WTC11 (cell line): ENCODE data around the gene KLHDC1. TPM values are rescaled to one million over a fixed set of nuclear protein-coding genes. Genes with fewer than 3 reads are reported as not detected.
"Not testable (repeated sequence)": the region's sequence is repeated elsewhere in the genome, so short reads cannot be mapped to it uniquely, and the experiment has no call there.

Source experiments
- ATAC-seq: fragments of 200-7000 bp; cut with Tn5 transposase; 2 replicates; pipeline ENCODE4 v1.10.0; 2021; ENCODE audit warnings: mild to moderate bottlenecking, moderate library complexity
- CTCF ChIA-PET: fragments of 300-600 bp; sonication (Branson Sonifier 250); formaldehyde crosslinking; loops from one replicate; lab custom pipeline; 2021; ENCODE audit warnings: antibody characterized with exemption; lab: Charles Lee
- POLR2A ChIA-PET: fragments of 350-600 bp; sonication (Branson Sonifier 250); formaldehyde crosslinking; loops from one replicate; lab custom pipeline; 2021; ENCODE audit warnings: antibody characterized with exemption; lab: Charles Lee
- DNase-seq: peaks from one replicate; pipeline ENCODE4 v3.0.0; 2021; ENCODE audit warnings: low spot score
- H3K27ac Mint-ChIP-seq: 2 replicates; pipeline ENCODE4 v1.8.0; 2021; ENCODE audit warnings: mixed read lengths
- H3K27me3 Mint-ChIP-seq: 2 replicates; pipeline ENCODE4 v1.8.0; 2021; ENCODE audit warnings: low read depth, mild to moderate bottlenecking, moderate library complexity, mixed read lengths
- H3K36me3 Mint-ChIP-seq: 2 replicates; pipeline ENCODE4 v1.8.0; 2021; ENCODE audit warnings: mixed read lengths
- H3K4me1 Mint-ChIP-seq: 2 replicates; pipeline ENCODE4 v1.8.0; 2022; ENCODE audit warnings: mixed read lengths
- H3K4me3 Mint-ChIP-seq: 2 replicates; pipeline ENCODE4 v1.8.0; 2021; ENCODE audit warnings: mild to moderate bottlenecking, moderate library complexity, mixed read lengths
- H3K9me3 Mint-ChIP-seq: 2 replicates; pipeline ENCODE4 v1.8.0; 2021; ENCODE audit warnings: mixed read lengths
- CREM ChIP-seq: sonication (generic); formaldehyde crosslinking; IDR thresholded peaks from 2 replicates; pipeline ENCODE4 v1.8.1; 2022; ENCODE audit warnings: mild to moderate bottlenecking, missing genetic modification reagents, moderate library complexity
- E2F5 ChIP-seq: sonication (generic); formaldehyde crosslinking; IDR thresholded peaks from 2 replicates; pipeline ENCODE4 v1.8.1; 2022; ENCODE audit warnings: mild to moderate bottlenecking, moderate library complexity, missing genetic modification reagents
- FOXK1 ChIP-seq: sonication (generic); formaldehyde crosslinking; IDR thresholded peaks from 2 replicates; pipeline ENCODE4 v1.8.0; 2022; ENCODE audit warnings: mild to moderate bottlenecking, moderate library complexity, missing genetic modification reagents
- NR3C1 ChIP-seq: sonication (generic); formaldehyde crosslinking; conservative IDR thresholded peaks from 2 replicates; pipeline ENCODE4 v1.8.1; 2023; ENCODE audit warnings: low read depth, mild to moderate bottlenecking, missing genetic modification reagents
- PRDM15 ChIP-seq: sonication (generic); formaldehyde crosslinking; IDR thresholded peaks from 2 replicates; pipeline ENCODE4 v1.8.0; 2022; ENCODE audit warnings: missing genetic modification reagents
- RELA ChIP-seq: sonication (generic); formaldehyde crosslinking; IDR thresholded peaks from 2 replicates; pipeline ENCODE4 v1.8.1; 2022; ENCODE audit warnings: missing genetic modification reagents, mild to moderate bottlenecking, borderline replicate concordance
- SMAD4 ChIP-seq: sonication (generic); formaldehyde crosslinking; IDR thresholded peaks from 2 replicates; pipeline ENCODE4 v1.8.0; 2022; ENCODE audit warnings: mild to moderate bottlenecking, missing genetic modification reagents
- TP53 ChIP-seq: sonication (generic); formaldehyde crosslinking; IDR thresholded peaks from 2 replicates; pipeline ENCODE4 v1.8.1; 2023; ENCODE audit warnings: mild to moderate bottlenecking, missing genetic modification reagents
- ZBTB21 ChIP-seq: sonication (generic); formaldehyde crosslinking; IDR thresholded peaks from 2 replicates; pipeline ENCODE4 v1.8.1; 2023; ENCODE audit warnings: mild to moderate bottlenecking, missing genetic modification reagents, borderline replicate concordance
- ZNF423 ChIP-seq: fragments of 250-450 bp; sonication (Bioruptor Pico); IDR thresholded peaks from 2 replicates; pipeline ENCODE4 v2.1.2; 2022; ENCODE audit warnings: mild to moderate bottlenecking, moderate library complexity
- ZNF532 ChIP-seq: fragments of 250-450 bp; sonication (Bioruptor Pico); IDR thresholded peaks from 2 replicates; pipeline ENCODE4 v1.9.0; 2021; ENCODE audit warnings: mild to moderate bottlenecking, borderline replicate concordance
- total RNA-seq: library from RNA; stranded (reverse); gene quantifications from 3 replicates; pipeline ENCODE4 v1.2.3, GENCODE V29; 2021
- TF ChIP-seq, protein P1 (sequence below): sonication (generic); formaldehyde crosslinking; IDR thresholded peaks from 2 replicates; pipeline ENCODE4 v1.8.1; 2023; ENCODE audit warnings: mild to moderate bottlenecking, missing genetic modification reagents, moderate library complexity
- TF ChIP-seq, protein P2 (sequence below): sonication (generic); formaldehyde crosslinking; conservative IDR thresholded peaks from 2 replicates; pipeline ENCODE4 v1.8.1; 2023; ENCODE audit warnings: mild to moderate bottlenecking, low read depth, missing genetic modification reagents, moderate library complexity
- TF ChIP-seq, protein P3 (sequence below): sonication (generic); formaldehyde crosslinking; IDR thresholded peaks from 2 replicates; pipeline ENCODE4 v1.8.1; 2023; ENCODE audit warnings: mild to moderate bottlenecking, missing genetic modification reagents
- TF ChIP-seq, protein P4 (sequence below): sonication (generic); formaldehyde crosslinking; IDR thresholded peaks from 2 replicates; pipeline ENCODE4 v1.8.0; 2022; ENCODE audit warnings: mild to moderate bottlenecking, missing genetic modification reagents

The KLHDC1 gene
- total RNA-seq, 1 experiment from 2014 or later, result not detected

DNA sequence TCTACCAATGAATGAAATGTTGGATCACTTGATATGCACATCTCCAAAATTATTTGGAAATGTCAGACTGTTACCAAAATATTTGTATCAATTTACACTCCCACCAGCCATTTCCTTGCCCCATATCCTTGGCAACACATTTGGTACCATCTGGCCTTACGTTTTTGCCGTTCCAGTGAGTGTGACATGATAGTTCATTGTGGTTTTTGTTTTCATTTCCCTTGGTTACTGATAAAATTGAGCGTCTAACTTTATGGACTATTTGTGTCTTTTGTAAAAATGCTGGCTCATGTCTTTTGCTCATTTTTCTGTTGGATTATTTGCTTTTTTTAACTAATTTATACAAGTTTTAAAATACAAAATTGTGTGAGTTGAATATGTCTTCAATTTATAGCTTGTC is 11.0 kb downstream of the KLHDC1 start (continued):
- TF ChIP-seq E2F5 (no peak), NR3C1 (CRISPR knock-in tag) (no peak), TP53 (no peak), ZBTB21 (CRISPR knock-in tag) (no peak), ZNF423 (CRISPR knock-in tag) (no peak), FOXK1 (no peak), ZNF532 (CRISPR knock-in tag) (no peak), PRDM15 (no peak), CREM (CRISPR knock-in tag) (no peak), RELA (no peak), SMAD4 (CRISPR knock-in tag) (no peak)
- TF ChIP-seq, protein P1, sequence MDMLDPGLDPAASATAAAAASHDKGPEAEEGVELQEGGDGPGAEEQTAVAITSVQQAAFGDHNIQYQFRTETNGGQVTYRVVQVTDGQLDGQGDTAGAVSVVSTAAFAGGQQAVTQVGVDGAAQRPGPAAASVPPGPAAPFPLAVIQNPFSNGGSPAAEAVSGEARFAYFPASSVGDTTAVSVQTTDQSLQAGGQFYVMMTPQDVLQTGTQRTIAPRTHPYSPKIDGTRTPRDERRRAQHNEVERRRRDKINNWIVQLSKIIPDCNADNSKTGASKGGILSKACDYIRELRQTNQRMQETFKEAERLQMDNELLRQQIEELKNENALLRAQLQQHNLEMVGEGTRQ (CRISPR knock-in tag), result no peak
- TF ChIP-seq, protein P2, sequence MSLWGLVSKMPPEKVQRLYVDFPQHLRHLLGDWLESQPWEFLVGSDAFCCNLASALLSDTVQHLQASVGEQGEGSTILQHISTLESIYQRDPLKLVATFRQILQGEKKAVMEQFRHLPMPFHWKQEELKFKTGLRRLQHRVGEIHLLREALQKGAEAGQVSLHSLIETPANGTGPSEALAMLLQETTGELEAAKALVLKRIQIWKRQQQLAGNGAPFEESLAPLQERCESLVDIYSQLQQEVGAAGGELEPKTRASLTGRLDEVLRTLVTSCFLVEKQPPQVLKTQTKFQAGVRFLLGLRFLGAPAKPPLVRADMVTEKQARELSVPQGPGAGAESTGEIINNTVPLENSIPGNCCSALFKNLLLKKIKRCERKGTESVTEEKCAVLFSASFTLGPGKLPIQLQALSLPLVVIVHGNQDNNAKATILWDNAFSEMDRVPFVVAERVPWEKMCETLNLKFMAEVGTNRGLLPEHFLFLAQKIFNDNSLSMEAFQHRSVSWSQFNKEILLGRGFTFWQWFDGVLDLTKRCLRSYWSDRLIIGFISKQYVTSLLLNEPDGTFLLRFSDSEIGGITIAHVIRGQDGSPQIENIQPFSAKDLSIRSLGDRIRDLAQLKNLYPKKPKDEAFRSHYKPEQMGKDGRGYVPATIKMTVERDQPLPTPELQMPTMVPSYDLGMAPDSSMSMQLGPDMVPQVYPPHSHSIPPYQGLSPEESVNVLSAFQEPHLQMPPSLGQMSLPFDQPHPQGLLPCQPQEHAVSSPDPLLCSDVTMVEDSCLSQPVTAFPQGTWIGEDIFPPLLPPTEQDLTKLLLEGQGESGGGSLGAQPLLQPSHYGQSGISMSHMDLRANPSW (CRISPR knock-in tag), result no peak
- TF ChIP-seq, protein P3, sequence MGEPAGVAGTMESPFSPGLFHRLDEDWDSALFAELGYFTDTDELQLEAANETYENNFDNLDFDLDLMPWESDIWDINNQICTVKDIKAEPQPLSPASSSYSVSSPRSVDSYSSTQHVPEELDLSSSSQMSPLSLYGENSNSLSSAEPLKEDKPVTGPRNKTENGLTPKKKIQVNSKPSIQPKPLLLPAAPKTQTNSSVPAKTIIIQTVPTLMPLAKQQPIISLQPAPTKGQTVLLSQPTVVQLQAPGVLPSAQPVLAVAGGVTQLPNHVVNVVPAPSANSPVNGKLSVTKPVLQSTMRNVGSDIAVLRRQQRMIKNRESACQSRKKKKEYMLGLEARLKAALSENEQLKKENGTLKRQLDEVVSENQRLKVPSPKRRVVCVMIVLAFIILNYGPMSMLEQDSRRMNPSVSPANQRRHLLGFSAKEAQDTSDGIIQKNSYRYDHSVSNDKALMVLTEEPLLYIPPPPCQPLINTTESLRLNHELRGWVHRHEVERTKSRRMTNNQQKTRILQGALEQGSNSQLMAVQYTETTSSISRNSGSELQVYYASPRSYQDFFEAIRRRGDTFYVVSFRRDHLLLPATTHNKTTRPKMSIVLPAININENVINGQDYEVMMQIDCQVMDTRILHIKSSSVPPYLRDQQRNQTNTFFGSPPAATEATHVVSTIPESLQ, result no peak
- TF ChIP-seq, protein P4, sequence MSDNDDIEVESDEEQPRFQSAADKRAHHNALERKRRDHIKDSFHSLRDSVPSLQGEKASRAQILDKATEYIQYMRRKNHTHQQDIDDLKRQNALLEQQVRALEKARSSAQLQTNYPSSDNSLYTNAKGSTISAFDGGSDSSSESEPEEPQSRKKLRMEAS (CRISPR knock-in tag), result no peak

GRCh38 chr14:49704471-49704870 is 11.6 kb downstream of the KLHDC1 start:
- H3K27ac Mint-ChIP-seq, H3K36me3 Mint-ChIP-seq, DNase-seq, H3K27me3 Mint-ChIP-seq, CTCF ChIA-PET, POLR2A ChIA-PET, ATAC-seq, H3K4me3 Mint-ChIP-seq, H3K4me1 Mint-ChIP-seq, H3K9me3 Mint-ChIP-seq: not testable (repeated sequence)

- H3K9me3 Mint-ChIP-seq, DNase-seq, H3K4me1 Mint-ChIP-seq, H3K27ac Mint-ChIP-seq, H3K36me3 Mint-ChIP-seq, H3K4me3 Mint-ChIP-seq, ATAC-seq, CTCF ChIA-PET, POLR2A ChIA-PET, H3K27me3 Mint-ChIP-seq: not testable (repeated sequence)
Measured at GRCh38 chr14:49710993-49711392, 18.1 kb downstream of the KLHDC1 start.
